ENCODE data around the gene MTG1. TPM values are rescaled to one million over a fixed set of nuclear protein-coding genes. Genes with fewer than 3 reads are reported as not detected.

The MTG1 gene
- total RNA-seq, 8 experiments from 2014 or later: 11.9 to 68.6 (median 27.9) TPM

- Histone ChIP-seq H3K4me3 (no peak overlapping the region), H3K4me1 (replicated peaks in 1 of 2) (no peaks in the 10 kb centered on the region), H3K27ac (no peak overlapping the region)
- in situ Hi-C loops (cut with MboI; ENCODE audit: low pct_unique_long_range_greater_than_20kb in 2 of 9, low sequenced_read_pairs in 9 of 9, unreplicated experiment in 9 of 9): no loop called here
- no peak for ATAC-seq (replicated peaks in 6 of 8)
Measured at GRCh38 chr10:133448120-133448519, 54.2 kb downstream of the MTG1 start.

- Histone ChIP-seq H3K27ac (no peak overlapping the region), H3K4me1 (replicated peaks in 1 of 2) (no peaks in the 10 kb centered on the region), H3K4me3 (no peak overlapping the region)
- no peak for ATAC-seq (replicated peaks in 6 of 8)
- 3 to 71% (median 35%) methylated on average over 1 to 4 of the region's 4 CpGs for WGBS, 10 experiments
- in situ Hi-C loops (cut with MboI; ENCODE audit: low pct_unique_long_range_greater_than_20kb in 2 of 9, low sequenced_read_pairs in 9 of 9, unreplicated experiment in 9 of 9): no loop called here
Measured at GRCh38 chr10:133451346-133451745, 57.4 kb downstream of the MTG1 start.

GRCh38 chr10:133452453-133452852, 58.5 kb downstream of the MTG1 start:
- no peaks in the 10 kb centered on the region for H3K4me1 ChIP-seq (replicated peaks in 1 of 2)
- no peak for ATAC-seq (replicated peaks in 6 of 8)
- H3K27ac ChIP-seq: no peak overlapping the region
- WGBS, 10 experiments: 32 to 96% (median 55%) methylated on average over 1 to 4 of the region's 4 CpGs; no CpG with 5 or more reads in 1 of the 10 experiments
- in situ Hi-C loops (cut with MboI; ENCODE audit: low pct_unique_long_range_greater_than_20kb in 2 of 9, low sequenced_read_pairs in 9 of 9, unreplicated experiment in 9 of 9): no loop called here
- H3K4me3 ChIP-seq: no peak overlapping the region

GRCh38 chr10:133453516-133454203, 59.7 kb downstream of the MTG1 start, which contains the start of gene SCART1:
Gene SCART1, plus strand, starts transcription at chr10:133453945. Its CDS starts 53 bp downstream, at chr10:133453998.
- whole genome bisulfite sequencing, 10 experiments: 0 to 80% (median 60%) methylated on average over 1 to 6 of the region's 11 CpGs; no CpG with 5 or more reads in 6 of the 10 experiments
- Histone ChIP-seq H3K27ac (no peak within 1 kb of the TSS), H3K4me3 (no peak within 1 kb of the TSS), H3K4me1 (replicated peaks in 1 of 2) (no peaks in the 10 kb centered on the region)
- in situ Hi-C loops (cut with MboI; ENCODE audit: low pct_unique_long_range_greater_than_20kb in 2 of 9, low sequenced_read_pairs in 9 of 9, unreplicated experiment in 9 of 9): no loop called here
- no peak for ATAC-seq (replicated peaks in 6 of 8)

- in situ Hi-C loops (cut with MboI; ENCODE audit: low pct_unique_long_range_greater_than_20kb in 2 of 9, low sequenced_read_pairs in 9 of 9, unreplicated experiment in 9 of 9): no loop called here
- Histone ChIP-seq H3K4me1 (replicated peaks in 1 of 2) (no peaks in the 10 kb centered on the region), H3K27ac (no peak overlapping the region), H3K4me3 (no peak overlapping the region)
- WGBS, 10 experiments: 0 to 57% (median 37%) methylated on average over 1 to 6 of the region's 10 CpGs; no CpG with 5 or more reads in 4 of the 10 experiments
- no peak for ATAC-seq (replicated peaks in 6 of 8)
Measured at GRCh38 chr10:133454204-133454893, 60.4 kb downstream of the MTG1 start.

- Histone ChIP-seq H3K4me1 (replicated peaks in 1 of 2) (no peaks in the 10 kb centered on the region), H3K27ac (no peak overlapping the region), H3K4me3 (no peak overlapping the region)
- no peak for ATAC-seq (replicated peaks in 6 of 8)
- WGBS, 10 experiments: 36 to 80% (median 55%) methylated on average over 1 to 3 of the region's 5 CpGs; no CpG with 5 or more reads in 5 of the 10 experiments
- in situ Hi-C loops (cut with MboI; ENCODE audit: low pct_unique_long_range_greater_than_20kb in 2 of 9, low sequenced_read_pairs in 9 of 9, unreplicated experiment in 9 of 9): no loop called here
Measured at GRCh38 chr10:133455196-133455595, 61.2 kb downstream of the MTG1 start.

GRCh38 chr10:133455611-133456031, 61.7 kb downstream of the MTG1 start:
- Histone ChIP-seq H3K4me3 (no peak overlapping the region), H3K27ac (no peak overlapping the region), H3K4me1 (replicated peaks in 1 of 2) (no peaks in the 10 kb centered on the region)
- in situ Hi-C loops (cut with MboI; ENCODE audit: low pct_unique_long_range_greater_than_20kb in 2 of 9, low sequenced_read_pairs in 9 of 9, unreplicated experiment in 9 of 9): no loop called here
- WGBS, 10 experiments: 80% methylated on average over 1 of the region's 7 CpGs; no CpG with 5 or more reads in 9 of the 10 experiments
- ATAC-seq (replicated peaks in 6 of 8): no peak

GRCh38 chr10:133456041-133456951, 62.3 kb downstream of the MTG1 start:
- no peak for ATAC-seq (replicated peaks in 6 of 8)
- no peak overlapping the region for H3K27ac ChIP-seq
- H3K4me1 ChIP-seq (replicated peaks in 1 of 2): no peaks in the 10 kb centered on the region
- no peak overlapping the region for H3K4me3 ChIP-seq
- WGBS, 10 experiments: 27 to 64% (median 54%) methylated on average over 3 to 15 of the region's 46 CpGs; no CpG with 5 or more reads in 5 of the 10 experiments
- in situ Hi-C loops (cut with MboI; ENCODE audit: low pct_unique_long_range_greater_than_20kb in 2 of 9, low sequenced_read_pairs in 9 of 9, unreplicated experiment in 9 of 9): no loop called here

GRCh38 chr10:133457100-133457841, 63.3 kb downstream of the MTG1 start:
- in situ Hi-C loops (cut with MboI; ENCODE audit: low pct_unique_long_range_greater_than_20kb in 2 of 9, low sequenced_read_pairs in 9 of 9, unreplicated experiment in 9 of 9): no loop called here
- Histone ChIP-seq H3K4me3 (no peak overlapping the region), H3K27ac (no peak overlapping the region), H3K4me1 (replicated peaks in 1 of 2) (no peaks in the 10 kb centered on the region)
- WGBS, 10 experiments: 48 to 100% (median 65%) methylated on average over 1 to 5 of the region's 34 CpGs; no CpG with 5 or more reads in 7 of the 10 experiments
- no peak for ATAC-seq (replicated peaks in 6 of 8)

- 20 to 76% methylated on average over 1 to 5 of the region's 40 CpGs; no CpG with 5 or more reads in 8 of the 10 experiments for WGBS, 10 experiments
- in situ Hi-C loops (cut with MboI; ENCODE audit: low pct_unique_long_range_greater_than_20kb in 2 of 9, low sequenced_read_pairs in 9 of 9, unreplicated experiment in 9 of 9): no loop called here
- Histone ChIP-seq H3K4me1 (replicated peaks in 1 of 2) (no peaks in the 10 kb centered on the region), H3K4me3 (no peak overlapping the region), H3K27ac (no peak overlapping the region)
- ATAC-seq (replicated peaks in 6 of 8): no peak
Measured at GRCh38 chr10:133458021-133458709, 64.2 kb downstream of the MTG1 start.

- 44 to 95% (median 86%) methylated on average over 2 to 13 of the region's 21 CpGs; no CpG with 5 or more reads in 4 of the 10 experiments for WGBS, 10 experiments
- no peaks in the 10 kb centered on the region for H3K4me1 ChIP-seq (replicated peaks in 1 of 2)
- ATAC-seq (replicated peaks in 6 of 8): peak in 1 of 8 experiments; percentile 30
- H3K4me3 ChIP-seq: no peak overlapping the region
- H3K27ac ChIP-seq: no peak overlapping the region
- in situ Hi-C loops (cut with MboI; ENCODE audit: low pct_unique_long_range_greater_than_20kb in 2 of 9, low sequenced_read_pairs in 9 of 9, unreplicated experiment in 9 of 9): no loop called here
Measured at GRCh38 chr10:133458710-133459453, 64.9 kb downstream of the MTG1 start.
